H1 (cell line): ENCODE data around the gene OSM. TPM values are rescaled to one million over a fixed set of nuclear protein-coding genes. Genes with fewer than 3 reads are reported as not detected.

ENCODE experiments used
- CTCF ChIA-PET: fragments of 300-600 bp; sonication (Branson Sonifier 250); formaldehyde crosslinking; loops from one replicate; lab custom pipeline; 2021; ENCODE audit not compliant: partially characterized antibody; lab: Charles Lee
- POLR2A ChIA-PET: fragments of 300-600 bp; sonication (Branson Sonifier 250); formaldehyde crosslinking; loops from one replicate; lab custom pipeline; 2021; ENCODE audit warnings: inconsistent platforms; ENCODE audit not compliant: partially characterized antibody; lab: Charles Lee
- DNase-seq, 2 experiments: peaks; one replicate each; pipeline versions ENCODE4 v3.0.0 to v3.0.0-alpha.2; 2010 to 2022; ENCODE audit warnings: low spot score in 2 of 2, low read depth in 1 of 2, mixed read lengths in 1 of 2
- FAIRE-seq: peaks from 2 replicates; lab custom pipeline; 2011; peaks lifted over from hg19 to GRCh38; lab: Jason Lieb, UNC
- H2AFZ ChIP-seq: 2 replicates; pipeline ENCODE4 v1.8.1; 2012; ENCODE audit warnings: low read length, inconsistent platforms
- H2AK5ac ChIP-seq: 2 replicates; pipeline ENCODE4 v1.6.1; 2013; ENCODE audit warnings: low read depth, low read length
- H2BK120ac ChIP-seq: replicated peaks from 2 replicates; pipeline ENCODE3; 2013; ENCODE audit warnings: low read depth, low read length, inconsistent platforms
- H2BK12ac ChIP-seq: 2 replicates; pipeline ENCODE4 v1.6.1; 2013; ENCODE audit warnings: low read depth, low read length
- H2BK15ac ChIP-seq: 2 replicates; pipeline ENCODE4 v1.6.1; 2013; ENCODE audit warnings: low read length
- H2BK20ac ChIP-seq: 2 replicates; pipeline ENCODE4 v1.6.1; 2013; ENCODE audit warnings: low read length
- H2BK5ac ChIP-seq: 2 replicates; pipeline ENCODE4 v1.6.1; 2013; ENCODE audit warnings: low read depth, low read length
- H3K14ac ChIP-seq: 2 replicates; pipeline ENCODE4 v1.6.1; 2013; ENCODE audit warnings: inconsistent platforms; ENCODE audit not compliant: insufficient read length
- H3K18ac ChIP-seq: 2 replicates; pipeline ENCODE4 v1.6.1; 2013; ENCODE audit warnings: low read length; ENCODE audit errors: extremely low read depth
- H3K23ac ChIP-seq: 2 replicates; pipeline ENCODE4 v1.6.1; 2013; ENCODE audit warnings: inconsistent platforms; ENCODE audit not compliant: insufficient read length
- H3K23me2 ChIP-seq: 2 replicates; pipeline ENCODE4 v1.6.1; 2013; ENCODE audit warnings: low read depth, low read length
- H3K27ac ChIP-seq: 2 replicates; pipeline ENCODE4 v1.6.1; 2011; ENCODE audit warnings: low read depth, low read length, inconsistent platforms
- H3K27me3 ChIP-seq, 4 experiments: replicated peaks in 1 of 4; 1 replicate in 1 of 4; 2 replicates in 3 of 4; pipeline versions ENCODE4 v1.6.1 to v1.8.1; 2011 to 2013; ENCODE audit warnings: low read length in 3 of 4, mild to moderate bottlenecking in 3 of 4, inconsistent platforms in 2 of 4, mixed read lengths in 2 of 4, moderate library complexity in 1 of 4; ENCODE audit not compliant: control insufficient read depth in 3 of 4, insufficient read depth in 3 of 4; ENCODE audit errors: extremely low read depth in 1 of 4
- H3K36me3 ChIP-seq, 4 experiments: 2 replicates each; pipeline versions ENCODE4 v1.6.1 to v1.8.1; 2011 to 2013; ENCODE audit warnings: mild to moderate bottlenecking in 4 of 4, low read length in 3 of 4, moderate library complexity in 2 of 4, control low read depth in 1 of 4, inconsistent platforms in 1 of 4; ENCODE audit not compliant: insufficient read depth in 4 of 4, control insufficient read depth in 2 of 4
- H3K4ac ChIP-seq: replicated peaks from 2 replicates; pipeline ENCODE3; 2013; ENCODE audit warnings: low read length, low read depth, mixed read lengths, inconsistent platforms; ENCODE audit not compliant: insufficient read length
- H3K4me1 ChIP-seq, 4 experiments: replicated peaks in 1 of 4; 1 replicate in 1 of 4; 2 replicates in 3 of 4; pipeline versions ENCODE4 v1.6.1 to v1.8.1; 2011 to 2013; ENCODE audit warnings: low read length in 3 of 4, inconsistent platforms in 2 of 4, mixed read lengths in 1 of 4; ENCODE audit not compliant: insufficient read depth in 4 of 4, control insufficient read depth in 3 of 4
- H3K4me2 ChIP-seq, 2 experiments: 2 replicates each; pipeline versions ENCODE4 v1.6.1 to v1.8.1; 2011 to 2013; ENCODE audit warnings: low read depth in 2 of 2, low read length in 2 of 2, control low read depth in 1 of 2, inconsistent platforms in 1 of 2, mild to moderate bottlenecking in 1 of 2; ENCODE audit not compliant: insufficient read depth in 1 of 2
- H3K4me3 ChIP-seq, 4 experiments: fragments of 200-600, 300-600 bp in 1 of 4; sonication (generic), shearing (Covaris generic), sonication (Bioruptor Twin) in 1 of 4; 2 replicates each; pipeline versions ENCODE4 v1.5.1 to v1.8.1; 2011 to 2016; ENCODE audit warnings: low read length in 4 of 4, low read depth in 3 of 4, control low read depth in 2 of 4, inconsistent platforms in 2 of 4, mild to moderate bottlenecking in 2 of 4, mixed read lengths in 1 of 4, moderate library complexity in 1 of 4; ENCODE audit not compliant: insufficient read depth in 2 of 4; ENCODE audit errors: extremely low read depth in 1 of 4
- H3K56ac ChIP-seq: replicated peaks from 2 replicates; pipeline ENCODE3; 2013; ENCODE audit warnings: low read depth, mild to moderate bottlenecking, mixed read lengths, low read length, inconsistent platforms; ENCODE audit not compliant: insufficient read length
- H3K79me1 ChIP-seq: 2 replicates; pipeline ENCODE4 v1.6.1; 2013; ENCODE audit warnings: low read depth, low read length, control low read depth
- H3K79me2 ChIP-seq, 2 experiments: 2 replicates each; pipeline versions ENCODE4 v1.6.1 to v1.8.1; 2012 to 2013; ENCODE audit warnings: low read length in 2 of 2, mild to moderate bottlenecking in 2 of 2, inconsistent platforms in 1 of 2; ENCODE audit not compliant: insufficient read depth in 2 of 2, control insufficient read depth in 1 of 2
- H3K9ac ChIP-seq, 4 experiments: replicated peaks in 1 of 4; 1 replicate in 1 of 4; 2 replicates in 3 of 4; pipeline versions ENCODE4 v1.6.1 to v1.8.1; 2011 to 2013; ENCODE audit warnings: low read depth in 3 of 4, low read length in 3 of 4, control low read depth in 2 of 4, mild to moderate bottlenecking in 2 of 4, moderate library complexity in 2 of 4, inconsistent platforms in 1 of 4; ENCODE audit errors: extremely low read depth in 1 of 4
- H3K9me3 ChIP-seq, 2 experiments: 2 replicates each; pipeline versions ENCODE4 v1.6.1 to v1.8.1; 2012 to 2013; ENCODE audit warnings: mild to moderate bottlenecking in 2 of 2, moderate library complexity in 2 of 2, control low read depth in 1 of 2, inconsistent platforms in 1 of 2, low read depth in 1 of 2, low read length in 1 of 2, mixed read lengths in 1 of 2; ENCODE audit not compliant: insufficient read depth in 2 of 2
- H4K20me1 ChIP-seq, 2 experiments: replicated peaks in 1 of 2; 2 replicates each; pipeline versions ENCODE3 to v1.8.1; 2011 to 2013; ENCODE audit warnings: inconsistent platforms in 2 of 2, low read length in 2 of 2, mild to moderate bottlenecking in 1 of 2; ENCODE audit not compliant: insufficient read depth in 2 of 2, control insufficient read depth in 1 of 2
- H4K5ac ChIP-seq: 2 replicates; pipeline ENCODE4 v1.6.1; 2013; ENCODE audit warnings: low read length, low read depth, mixed read lengths, inconsistent platforms; ENCODE audit not compliant: insufficient read length
- H4K8ac ChIP-seq: 2 replicates; pipeline ENCODE4 v1.8.0; 2013; ENCODE audit warnings: mild to moderate bottlenecking, moderate library complexity, low read length, inconsistent platforms; ENCODE audit not compliant: insufficient read depth; ENCODE audit errors: extremely low read depth
- H4K91ac ChIP-seq: replicated peaks from 2 replicates; pipeline ENCODE3; 2013; ENCODE audit warnings: low read length, mixed read lengths, inconsistent platforms; ENCODE audit not compliant: insufficient read length
- BRCA1 ChIP-seq: IDR thresholded peaks from 2 replicates; pipeline ENCODE4 v1.6.1; 2012; ENCODE audit warnings: low read depth, low read length, improper control_type of control experiment
- CHD2 ChIP-seq: IDR thresholded peaks from 2 replicates; pipeline ENCODE4 v1.6.1; 2012; ENCODE audit warnings: low read length, improper control_type of control experiment
- GABPA ChIP-seq: IDR thresholded peaks from 2 replicates; pipeline ENCODE4 v1.6.1; 2011; ENCODE audit warnings: mild to moderate bottlenecking, low read length, moderate library complexity, borderline replicate concordance; ENCODE audit not compliant: insufficient read depth
- NRF1 ChIP-seq: IDR thresholded peaks from 2 replicates; pipeline ENCODE4 v1.6.1; 2011; ENCODE audit warnings: mild to moderate bottlenecking, low read depth, low read length, improper control_type of control experiment
- POLR2AphosphoS5 ChIP-seq: IDR thresholded peaks from 2 replicates; pipeline ENCODE4 v1.6.1; 2011; ENCODE audit warnings: low read depth, low read length
- SP1 ChIP-seq: IDR thresholded peaks from 2 replicates; pipeline ENCODE4 v1.6.1; 2011; ENCODE audit warnings: low read depth, low read length
- SP4 ChIP-seq: IDR thresholded peaks from 2 replicates; pipeline ENCODE4 v1.6.1; 2012; ENCODE audit warnings: low read length, inconsistent platforms
- TCF12 ChIP-seq: IDR thresholded peaks from 2 replicates; pipeline ENCODE4 v1.6.1; 2011; ENCODE audit warnings: low read depth, mild to moderate bottlenecking, low read length
- WGBS, 2 experiments: shearing (Covaris generic) in 1 of 2; methylation state at CpG; one replicate each; pipeline versions ENCODE4 v1.1.6 to v1.1.7; 2013 to 2015; ENCODE audit warnings: low lambda C conversion rate in 2 of 2, mixed read lengths in 2 of 2, inconsistent platforms in 1 of 2, low coverage in 1 of 2, missing lambda C conversion rate in 1 of 2; ENCODE audit not compliant: insufficient replicate concordance in 2 of 2, insufficient coverage in 1 of 2, insufficient read length in 1 of 2; ENCODE audit errors: extremely low coverage in 1 of 2, missing lambda C conversion rate in 1 of 2; 5-methylcytosine and 5-hydroxymethylcytosine counted together
- polyA plus RNA-seq, 7 experiments: library from polyadenylated mRNA; depleted of rRNA in 3 of 7; stranded (reverse) in 5 of 7; unstranded in 2 of 7; fragments of >200 nt in 5 of 7; fragments of 200-250 nt in 2 of 7; gene quantifications; 1 replicate in 5 of 7; 2 replicates in 1 of 7; 4 replicates in 1 of 7; pipeline versions ENCODE4 v1.2.1 to v1.2.3, GENCODE V29; 2011 to 2013; ENCODE audit warnings: missing spikeins in 2 of 7, mixed read lengths in 2 of 7
- total RNA-seq: library from RNA; stranded (reverse); fragmentation: NEBNext Ultra II Directional; extraction: Animal tissue kit (Norgen Biotek cat#: 25700); gene quantifications from 2 replicates; pipeline ENCODE4 v1.2.1, GENCODE V29; 2021
- TF ChIP-seq, protein P1 (sequence below): IDR thresholded peaks from 2 replicates; pipeline ENCODE4 v1.6.1; 2012; ENCODE audit warnings: inconsistent platforms
- TF ChIP-seq, protein P2 (sequence below), 3 experiments: IDR thresholded peaks; 1 replicate in 2 of 3; 2 replicates in 1 of 3; pipeline versions ENCODE4 v1.5.1 to v1.6.1; 2011; ENCODE audit warnings: low read length in 3 of 3, mild to moderate bottlenecking in 3 of 3, inconsistent platforms in 2 of 3, low read depth in 1 of 3, moderate library complexity in 1 of 3; ENCODE audit not compliant: insufficient read depth in 1 of 3; ENCODE audit errors: control extremely low read depth in 1 of 3

The OSM gene
- total and polyA plus RNA-seq, 2 of the 8 experiments (the other 6 are each of a cell fraction or from before 2014, with no cell fraction given), result not detected

- ChIA-PET POLR2A (no interaction called here), CTCF (interaction anchor here (1.7 kb wide), 1 partner anchor 13 kb away, joined by 7 read pairs; no protein-coding TSS in a partner anchor)
- no peak overlapping the region for H3K4me2 ChIP-seq
- H4K20me1 ChIP-seq, result no peaks in the 10 kb centered on the region
- WGBS, 2 experiments, result 92% methylated on average over 16 of the region's 16 CpGs; no CpG with 5 or more reads in 1 of the 2 experiments
- DNase-seq, result no peak
- H3K4me3 ChIP-seq, result no peak overlapping the region
- no peak overlapping the region for H2BK12ac ChIP-seq
- no peak overlapping the region for H2AFZ ChIP-seq
- no peak overlapping the region for H3K23ac ChIP-seq
- no peak overlapping the region for H2BK15ac ChIP-seq
- H3K27me3 ChIP-seq, result no peaks in the 10 kb centered on the region; a peak in 1 of 7 replicates
- no peak overlapping the region for H4K91ac ChIP-seq
- H3K18ac ChIP-seq, result no peak overlapping the region
- H3K36me3 ChIP-seq, result no peaks in the 10 kb centered on the region
- no peak overlapping the region for H3K56ac ChIP-seq
- H3K79me1 ChIP-seq, result no peaks in the 10 kb centered on the region
- H2BK120ac ChIP-seq, result no peak overlapping the region
- no peaks in the 10 kb centered on the region; the same call in 1 of the 2 replicates for H3K23me2 ChIP-seq
- no peak for FAIRE-seq
- peaks cover 0 to 5% (median 2%) of the 10 kb centered on the region in 4 experiments; a peak in 3 of 7 replicates for H3K4me1 ChIP-seq
- no peak overlapping the region for H3K9ac ChIP-seq
- no peak overlapping the region for H3K14ac ChIP-seq
- 0 out of 2 replicates have a peak overlapping the region, but pooled peaks have one; percentile 3 for H2BK20ac ChIP-seq
- no peak overlapping the region for H3K4ac ChIP-seq
- no peak overlapping the region for H2AK5ac ChIP-seq
- H3K79me2 ChIP-seq, result no peaks in the 10 kb centered on the region
- no peak overlapping the region for H4K5ac ChIP-seq
- peak overlapping the region; percentile 12; the same call in 1 of the 2 replicates for H4K8ac ChIP-seq
- H3K27ac ChIP-seq, result no peak overlapping the region
- no peak overlapping the region for H2BK5ac ChIP-seq
- H3K9me3 ChIP-seq, result no peaks in the 10 kb centered on the region
- TF ChIP-seq CHD2 (no peak), NRF1 (no peak), SP1 (no peak), POLR2AphosphoS5 (no peak), SP4 (no peak), TCF12 (no peak), GABPA (no peak), BRCA1 (no peak)
- TF ChIP-seq, protein P1, sequence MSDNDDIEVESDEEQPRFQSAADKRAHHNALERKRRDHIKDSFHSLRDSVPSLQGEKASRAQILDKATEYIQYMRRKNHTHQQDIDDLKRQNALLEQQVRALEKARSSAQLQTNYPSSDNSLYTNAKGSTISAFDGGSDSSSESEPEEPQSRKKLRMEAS, result no peak
- TF ChIP-seq, protein P2, sequence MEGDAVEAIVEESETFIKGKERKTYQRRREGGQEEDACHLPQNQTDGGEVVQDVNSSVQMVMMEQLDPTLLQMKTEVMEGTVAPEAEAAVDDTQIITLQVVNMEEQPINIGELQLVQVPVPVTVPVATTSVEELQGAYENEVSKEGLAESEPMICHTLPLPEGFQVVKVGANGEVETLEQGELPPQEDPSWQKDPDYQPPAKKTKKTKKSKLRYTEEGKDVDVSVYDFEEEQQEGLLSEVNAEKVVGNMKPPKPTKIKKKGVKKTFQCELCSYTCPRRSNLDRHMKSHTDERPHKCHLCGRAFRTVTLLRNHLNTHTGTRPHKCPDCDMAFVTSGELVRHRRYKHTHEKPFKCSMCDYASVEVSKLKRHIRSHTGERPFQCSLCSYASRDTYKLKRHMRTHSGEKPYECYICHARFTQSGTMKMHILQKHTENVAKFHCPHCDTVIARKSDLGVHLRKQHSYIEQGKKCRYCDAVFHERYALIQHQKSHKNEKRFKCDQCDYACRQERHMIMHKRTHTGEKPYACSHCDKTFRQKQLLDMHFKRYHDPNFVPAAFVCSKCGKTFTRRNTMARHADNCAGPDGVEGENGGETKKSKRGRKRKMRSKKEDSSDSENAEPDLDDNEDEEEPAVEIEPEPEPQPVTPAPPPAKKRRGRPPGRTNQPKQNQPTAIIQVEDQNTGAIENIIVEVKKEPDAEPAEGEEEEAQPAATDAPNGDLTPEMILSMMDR (IDR thresholded peaks at IDR 0.05; ENCODE audit: control extremely low read depth in 1 of 3, insufficient read depth in 1 of 3, low read depth in 1 of 3, low read length in 3 of 3), result no peak
Measured at GRCh38 chr22:30272781-30273601, 6.3 kb upstream of the OSM start.
